ENCODE measurements around the gene TRPM3. TPM values are rescaled to one million over a fixed set of nuclear protein-coding genes. Genes with fewer than 3 reads are reported as not detected.

TRPM3 gene
- total RNA-seq, 4 donors from 2014 or later = 2.4 to 11.1 (median 5.6) TPM

- Histone ChIP-seq H3K36me3 (no peaks in the 10 kb centered on the region), H3K27me3 (no peaks in the 10 kb centered on the region), H3K4me1 (peaks cover 6 to 8% of the 10 kb centered on the region in 2 donors), H3K9me3 (no peaks in the 10 kb centered on the region), H3K4me3 (replicated peaks in 1 of 3) (no peak overlapping the region), H3K27ac (no peak overlapping the region)
- DNase-seq = no peak
- no peak for TF ChIP-seq POLR2A (IDR thresholded peaks at IDR 0.05)
- TF ChIP-seq, protein P1, sequence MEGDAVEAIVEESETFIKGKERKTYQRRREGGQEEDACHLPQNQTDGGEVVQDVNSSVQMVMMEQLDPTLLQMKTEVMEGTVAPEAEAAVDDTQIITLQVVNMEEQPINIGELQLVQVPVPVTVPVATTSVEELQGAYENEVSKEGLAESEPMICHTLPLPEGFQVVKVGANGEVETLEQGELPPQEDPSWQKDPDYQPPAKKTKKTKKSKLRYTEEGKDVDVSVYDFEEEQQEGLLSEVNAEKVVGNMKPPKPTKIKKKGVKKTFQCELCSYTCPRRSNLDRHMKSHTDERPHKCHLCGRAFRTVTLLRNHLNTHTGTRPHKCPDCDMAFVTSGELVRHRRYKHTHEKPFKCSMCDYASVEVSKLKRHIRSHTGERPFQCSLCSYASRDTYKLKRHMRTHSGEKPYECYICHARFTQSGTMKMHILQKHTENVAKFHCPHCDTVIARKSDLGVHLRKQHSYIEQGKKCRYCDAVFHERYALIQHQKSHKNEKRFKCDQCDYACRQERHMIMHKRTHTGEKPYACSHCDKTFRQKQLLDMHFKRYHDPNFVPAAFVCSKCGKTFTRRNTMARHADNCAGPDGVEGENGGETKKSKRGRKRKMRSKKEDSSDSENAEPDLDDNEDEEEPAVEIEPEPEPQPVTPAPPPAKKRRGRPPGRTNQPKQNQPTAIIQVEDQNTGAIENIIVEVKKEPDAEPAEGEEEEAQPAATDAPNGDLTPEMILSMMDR (IDR thresholded peaks at IDR 0.05) = no peak
- 82 to 86% methylated on average over 3 of the region's 3 CpGs for WGBS, 2 donors
- intact Hi-C loops (cut with DNase I) = no loop called here
Measured at GRCh38 chr9:70861376-70861775, 260.0 kb downstream of the TRPM3 start.

DNA sequence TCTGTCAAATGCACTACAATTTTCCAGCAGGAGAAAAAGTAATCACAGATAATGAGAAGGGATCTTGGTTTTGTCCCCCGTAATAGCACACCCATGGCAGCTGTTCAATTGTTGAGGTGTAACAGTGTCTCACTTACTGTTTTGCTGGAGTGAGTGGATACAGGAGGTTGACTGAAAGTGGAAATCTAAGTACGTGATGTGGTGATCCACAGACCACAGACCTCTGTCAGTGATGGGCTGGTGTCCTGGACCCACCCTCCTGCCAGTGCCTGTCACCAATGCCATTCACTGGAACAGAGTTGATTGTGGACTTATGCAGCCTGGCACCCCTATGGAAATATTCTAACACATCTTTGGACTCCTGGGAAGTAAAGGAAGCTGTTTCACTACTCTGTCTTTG is 261.7 kb downstream of the TRPM3 start:
- Histone ChIP-seq H3K9me3 (no peaks in the 10 kb centered on the region), H3K36me3 (no peaks in the 10 kb centered on the region), H3K27me3 (no peaks in the 10 kb centered on the region), H3K27ac (no peak overlapping the region), H3K4me1 (peaks cover 6 to 8% of the 10 kb centered on the region in 2 donors), H3K4me3 (replicated peaks in 1 of 3) (no peak overlapping the region)
- no peak for DNase-seq
- WGBS, 2 donors = 90 to 92% methylated on average over 2 of the region's 2 CpGs
- TF ChIP-seq, protein P1 (IDR thresholded peaks at IDR 0.05) = no peak
- TF ChIP-seq POLR2A (IDR thresholded peaks at IDR 0.05) = no peak
- intact Hi-C loops (cut with DNase I) = no loop called here

GRCh38 chr9:70856411-70856810 is 265.0 kb downstream of the TRPM3 start:
- H3K4me1 ChIP-seq = peaks cover 6 to 8% of the 10 kb centered on the region in 2 donors
- WGBS, 2 donors = 87 to 94% methylated on average over 2 of the region's 2 CpGs
- intact Hi-C loops (cut with DNase I) = no loop called here
- no peak overlapping the region for H3K27ac ChIP-seq
- TF ChIP-seq POLR2A (IDR thresholded peaks at IDR 0.05) = no peak
- TF ChIP-seq, protein P1 (IDR thresholded peaks at IDR 0.05) = no peak
- no peak for DNase-seq
- H3K36me3 ChIP-seq = no peaks in the 10 kb centered on the region
- H3K9me3 ChIP-seq = no peaks in the 10 kb centered on the region
- H3K4me3 ChIP-seq (replicated peaks in 1 of 3) = no peak overlapping the region
- H3K27me3 ChIP-seq = no peaks in the 10 kb centered on the region

GRCh38 chr9:70852711-70853240 is 268.6 kb downstream of the TRPM3 start:
- Histone ChIP-seq H3K36me3 (no peaks in the 10 kb centered on the region), H3K9me3 (no peaks in the 10 kb centered on the region), H3K4me3 (replicated peaks in 1 of 3) (no peak overlapping the region), H3K27me3 (no peaks in the 10 kb centered on the region), H3K4me1 (peaks cover under 1 to 3% of the 10 kb centered on the region in 2 donors), H3K27ac (no peak overlapping the region)
- intact Hi-C loops (cut with DNase I) = no loop called here
- no peak for TF ChIP-seq POLR2A (IDR thresholded peaks at IDR 0.05)
- TF ChIP-seq, protein P1 (IDR thresholded peaks at IDR 0.05) = no peak
- 79 to 85% methylated on average over 1 of the region's 1 CpG for WGBS, 2 donors
- DNase-seq = no peak

DNA sequence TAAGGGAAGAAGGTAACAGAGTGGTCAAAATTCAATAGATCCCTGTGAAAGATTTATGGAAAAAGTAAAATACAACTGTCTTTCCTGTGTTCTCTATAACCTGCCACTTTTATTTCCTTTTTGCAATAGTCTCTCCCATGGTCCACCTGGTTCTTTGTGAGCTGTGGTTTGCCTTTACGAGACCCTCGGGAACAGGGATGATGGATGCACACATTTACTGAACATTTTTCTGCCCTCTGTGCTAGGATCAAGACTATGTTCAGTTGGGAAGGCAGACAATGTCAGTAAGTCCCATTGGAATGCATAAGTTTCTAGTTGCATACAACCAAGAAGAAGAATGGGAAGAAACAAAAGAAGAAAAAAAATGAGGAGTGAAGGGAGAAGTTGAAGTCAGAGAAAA is 281.2 kb downstream of the TRPM3 start:
- Histone ChIP-seq H3K27me3 (no peaks in the 10 kb centered on the region), H3K4me1 (no peaks in the 10 kb centered on the region), H3K27ac (no peak overlapping the region), H3K36me3 (no peaks in the 10 kb centered on the region), H3K4me3 (replicated peaks in 1 of 3) (no peak overlapping the region), H3K9me3 (no peaks in the 10 kb centered on the region)
- WGBS, 2 donors = 78 to 85% methylated on average over 2 of the region's 2 CpGs
- intact Hi-C loops (cut with DNase I) = no loop called here
- TF ChIP-seq, protein P1 (IDR thresholded peaks at IDR 0.05) = no peak
- no peak for TF ChIP-seq POLR2A (IDR thresholded peaks at IDR 0.05)
- no peak for DNase-seq
